ENCODE results near the gene ERC2.

DNA sequence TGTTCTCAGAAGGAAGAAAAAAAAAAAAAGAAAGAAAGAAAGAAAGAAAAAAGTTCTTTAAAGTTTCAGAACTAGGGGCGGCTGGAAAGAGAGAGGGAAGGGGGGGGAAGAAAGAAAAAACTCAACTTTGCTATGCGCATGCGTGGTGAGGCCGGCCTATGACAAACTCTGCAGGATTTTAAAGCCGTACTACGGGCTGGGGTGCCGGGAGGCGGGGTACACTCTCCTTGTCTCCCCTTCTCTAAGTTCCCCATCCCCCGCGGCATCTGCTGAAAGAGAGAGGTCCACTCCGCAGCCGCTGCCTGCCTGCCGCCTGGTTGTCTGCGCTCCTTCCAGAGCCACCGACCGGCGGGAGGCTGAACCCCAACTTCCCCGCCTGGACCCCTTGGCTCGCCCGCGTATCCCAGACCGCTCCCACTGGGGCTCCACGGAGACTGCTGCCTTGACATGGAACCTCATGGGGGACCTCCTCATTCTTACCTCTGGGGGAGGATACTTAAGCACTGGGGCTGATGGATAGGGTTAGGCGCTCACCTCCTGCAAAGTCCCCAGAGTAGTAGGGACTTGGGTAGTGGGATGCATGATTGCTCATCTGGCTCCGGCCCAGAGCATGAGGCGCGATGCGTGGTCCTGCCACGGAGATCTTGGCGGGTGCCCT, 979.7 kb downstream of the ERC2 start:
- TF ChIP-seq GATA3 (IDR thresholded peaks at IDR 0.05; ENCODE audit: low read depth, low read length) (no peak), GATA2 (IDR thresholded peaks at IDR 0.05; ENCODE audit: low read depth, low read length) (no peak)

Measured in SH-SY5Y (cell line).